Measurements from ENCODE around the gene PPP1R14C. TPM values are rescaled to one million over a fixed set of nuclear protein-coding genes. Genes with fewer than 3 reads are reported as not detected.

PPP1R14C gene
- polyA plus RNA-seq, 2 of the 4 experiments (the other 2 are of a cell fraction), result 0.34 to 0.43 TPM

GRCh38 chr6:150254770-150255169, 111.9 kb downstream of the PPP1R14C start:
- no peak overlapping the region for H3K4me3 ChIP-seq
- H3K9me3 ChIP-seq, result no peaks in the 10 kb centered on the region
- TF ChIP-seq RNF2 (IDR thresholded peaks at IDR 0.05; ENCODE audit: borderline replicate concordance, low read depth), result no peak
- TF ChIP-seq CHD2 (IDR thresholded peaks at IDR 0.05; ENCODE audit: low read length, partially characterized antibody), result no peak
- no peak for TF ChIP-seq TFCP2L1 (CRISPR knock-in tag; IDR thresholded peaks at IDR 0.05)
- TF ChIP-seq BHLHE40 (IDR thresholded peaks at IDR 0.05; ENCODE audit: low read depth, low read length), result no peak
- TF ChIP-seq JUN (IDR thresholded peaks at IDR 0.05), result no peak
- TF ChIP-seq ZC3H11A (IDR thresholded peaks at IDR 0.05), result no peak
- no peak for TF ChIP-seq FOSB (CRISPR knock-in tag; IDR thresholded peaks at IDR 0.05)
- TF ChIP-seq ZFP36 (IDR thresholded peaks at IDR 0.05; ENCODE audit: borderline replicate concordance, partially characterized antibody), result no peak
- TF ChIP-seq RCOR1 (IDR thresholded peaks at IDR 0.05; ENCODE audit: low read depth, low read length), result no peak
- 34% methylated on average over 4 of the region's 4 CpGs for whole genome bisulfite sequencing (ENCODE audit: missing lambda C conversion rate)
- no peaks in the 10 kb centered on the region for H3K4me1 ChIP-seq
- ChIA-PET CTCF (no interaction called here), POLR2A (no interaction called here)
- H3K4me2 ChIP-seq, result no peak overlapping the region
- no peak for ATAC-seq
- no peak overlapping the region for H3K27ac ChIP-seq
- no peak for DNase-seq (ENCODE audit: low read depth in 1 of 2, low spot score in 1 of 2)
- FAIRE-seq, result no peak

DNA sequence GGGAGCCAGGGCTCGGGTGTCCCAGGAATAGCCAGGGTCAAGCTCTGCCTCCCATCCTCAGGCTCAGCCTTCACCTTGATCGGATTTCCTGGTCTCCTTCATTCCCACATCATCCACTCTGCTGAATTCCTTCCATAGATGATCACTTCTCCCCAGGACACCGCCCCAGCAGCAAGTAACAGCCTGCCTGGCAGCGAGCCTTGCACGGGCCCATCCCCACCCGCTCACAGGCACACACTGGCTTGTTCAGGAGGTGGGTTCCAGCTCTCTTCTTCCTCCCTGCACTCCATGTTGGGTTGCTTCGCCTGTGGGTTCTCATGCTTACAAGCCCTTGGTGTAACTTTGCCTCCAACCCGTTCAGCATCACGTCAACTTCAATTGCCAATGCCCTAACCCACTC, 113.0 kb downstream of the PPP1R14C start:
- H3K4me1 ChIP-seq, result no peaks in the 10 kb centered on the region
- ATAC-seq, result no peak
- no peak overlapping the region for H3K4me2 ChIP-seq
- FAIRE-seq, result no peak
- no peak for TF ChIP-seq RARB (CRISPR knock-in tag; IDR thresholded peaks at IDR 0.05)
- TF ChIP-seq CEBPB (IDR thresholded peaks at IDR 0.05), result no peak
- no peak for DNase-seq (ENCODE audit: low read depth in 1 of 2, low spot score in 1 of 2)
- no peaks in the 10 kb centered on the region for H3K9me3 ChIP-seq
- CTCF ChIA-PET, result no interaction called here
- no peak overlapping the region for H3K4me3 ChIP-seq
- POLR2A ChIA-PET, result no interaction called here
- no peak overlapping the region for H3K27ac ChIP-seq
- WGBS (ENCODE audit: missing lambda C conversion rate), result 44% methylated on average over 9 of the region's 9 CpGs

GRCh38 chr6:150256618-150257272, 113.9 kb downstream of the PPP1R14C start:
- Histone ChIP-seq H3K4me2 (no peak overlapping the region), H3K9me3 (no peaks in the 10 kb centered on the region), H3K4me3 (no peak overlapping the region), H3K4me1 (no peaks in the 10 kb centered on the region), H3K27ac (no peak overlapping the region)
- FAIRE-seq (no peak), DNase-seq (ENCODE audit: low read depth in 1 of 2, low spot score in 1 of 2) (no peak), ATAC-seq (no peak)
- 65% methylated on average over 8 of the region's 8 CpGs for WGBS (ENCODE audit: missing lambda C conversion rate)
- ChIA-PET CTCF (no interaction called here), POLR2A (no interaction called here)
- no peak for TF ChIP-seq SREBF2 (IDR thresholded peaks at IDR 0.05)
- no peak for TF ChIP-seq CHD2 (IDR thresholded peaks at IDR 0.05; ENCODE audit: low read length, partially characterized antibody)
- TF ChIP-seq MAFK (IDR thresholded peaks at IDR 0.05; ENCODE audit: partially characterized antibody), result no peak
- no peak for TF ChIP-seq REST (IDR thresholded peaks at IDR 0.05)
- no peak for TF ChIP-seq TP53 (CRISPR knock-in tag; IDR thresholded peaks at IDR 0.05)
- TF ChIP-seq KDM5A (IDR thresholded peaks at IDR 0.05), result no peak
- no peak for TF ChIP-seq HDAC2 (IDR thresholded peaks at IDR 0.05)
- no peak for TF ChIP-seq RARB (CRISPR knock-in tag; IDR thresholded peaks at IDR 0.05)
- TF ChIP-seq RNF2 (IDR thresholded peaks at IDR 0.05; ENCODE audit: borderline replicate concordance, low read depth), result no peak
- TF ChIP-seq ZNF302 (CRISPR knock-in tag; IDR thresholded peaks at IDR 0.05), result no peak
- TF ChIP-seq FOSB (CRISPR knock-in tag; IDR thresholded peaks at IDR 0.05), result no peak
- TF ChIP-seq, protein P1, sequence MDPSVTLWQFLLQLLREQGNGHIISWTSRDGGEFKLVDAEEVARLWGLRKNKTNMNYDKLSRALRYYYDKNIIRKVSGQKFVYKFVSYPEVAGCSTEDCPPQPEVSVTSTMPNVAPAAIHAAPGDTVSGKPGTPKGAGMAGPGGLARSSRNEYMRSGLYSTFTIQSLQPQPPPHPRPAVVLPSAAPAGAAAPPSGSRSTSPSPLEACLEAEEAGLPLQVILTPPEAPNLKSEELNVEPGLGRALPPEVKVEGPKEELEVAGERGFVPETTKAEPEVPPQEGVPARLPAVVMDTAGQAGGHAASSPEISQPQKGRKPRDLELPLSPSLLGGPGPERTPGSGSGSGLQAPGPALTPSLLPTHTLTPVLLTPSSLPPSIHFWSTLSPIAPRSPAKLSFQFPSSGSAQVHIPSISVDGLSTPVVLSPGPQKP (IDR thresholded peaks at IDR 0.05; ENCODE audit: low read depth, low read length), result no peak
- no peak for TF ChIP-seq RAD21 (conservative IDR thresholded peaks at IDR 0.05 in 1 of 2, IDR thresholded peaks at IDR 0.05 in 1 of 2)
- TF ChIP-seq TFCP2L1 (CRISPR knock-in tag; IDR thresholded peaks at IDR 0.05), result no peak
- no peak for TF ChIP-seq JUNB (IDR thresholded peaks at IDR 0.05)
- TF ChIP-seq, protein P2, sequence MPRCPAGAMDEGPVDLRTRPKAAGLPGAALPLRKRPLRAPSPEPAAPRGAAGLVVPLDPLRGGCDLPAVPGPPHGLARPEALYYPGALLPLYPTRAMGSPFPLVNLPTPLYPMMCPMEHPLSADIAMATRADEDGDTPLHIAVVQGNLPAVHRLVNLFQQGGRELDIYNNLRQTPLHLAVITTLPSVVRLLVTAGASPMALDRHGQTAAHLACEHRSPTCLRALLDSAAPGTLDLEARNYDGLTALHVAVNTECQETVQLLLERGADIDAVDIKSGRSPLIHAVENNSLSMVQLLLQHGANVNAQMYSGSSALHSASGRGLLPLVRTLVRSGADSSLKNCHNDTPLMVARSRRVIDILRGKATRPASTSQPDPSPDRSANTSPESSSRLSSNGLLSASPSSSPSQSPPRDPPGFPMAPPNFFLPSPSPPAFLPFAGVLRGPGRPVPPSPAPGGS (IDR thresholded peaks at IDR 0.05), result no peak
